OCI-M2 (cell line): Measurements from ENCODE around the gene CAMK4.

Experiments
- DNase-seq: peaks from one replicate; lab custom pipeline; 2025; ENCODE audit not compliant: unreplicated experiment; lab: John Stamatoyannopoulos, UW

The CAMK4 gene

GRCh38 chr5:111223787-111224560, at the start of gene CAMK4:
TSS of gene CAMK4 (plus strand) at chr5:111224384. CDS start at chr5:111224484, 100 bp downstream.
- no peak for DNase-seq

GRCh38 chr5:111183064-111183463, 41.1 kb upstream of the CAMK4 start:
- DNase-seq = no peak

GRCh38 chr5:111187079-111187478, 37.1 kb upstream of the CAMK4 start:
- no peak for DNase-seq

- DNase-seq = no peak
Observed at GRCh38 chr5:111194053-111194452, 30.1 kb upstream of the CAMK4 start.

- no peak for DNase-seq
Observed at GRCh38 chr5:111194925-111195324, 29.3 kb upstream of the CAMK4 start.

DNA sequence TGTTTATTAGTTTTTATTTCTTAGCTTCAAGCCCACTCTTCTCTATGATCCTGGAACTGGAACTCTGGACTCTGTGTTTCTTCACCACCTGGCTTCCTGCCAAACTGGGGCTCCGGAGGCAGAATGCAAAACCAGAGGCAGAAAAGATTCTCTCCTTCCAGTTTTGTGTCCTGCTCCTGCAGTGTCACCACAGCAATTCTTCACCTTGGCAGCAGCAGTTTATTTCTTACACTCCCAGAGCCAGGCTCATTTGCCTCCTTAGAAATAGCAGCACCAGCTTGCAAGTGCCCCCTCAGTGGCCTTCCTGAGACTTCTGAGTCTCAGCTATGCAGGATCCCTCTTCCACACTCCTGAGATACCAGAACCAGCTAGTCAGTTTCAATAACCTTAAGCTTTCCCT, 26.7 kb upstream of the CAMK4 start:
- no peak for DNase-seq

GRCh38 chr5:111198281-111198966, 25.8 kb upstream of the CAMK4 start:
- DNase-seq = no peak

DNA sequence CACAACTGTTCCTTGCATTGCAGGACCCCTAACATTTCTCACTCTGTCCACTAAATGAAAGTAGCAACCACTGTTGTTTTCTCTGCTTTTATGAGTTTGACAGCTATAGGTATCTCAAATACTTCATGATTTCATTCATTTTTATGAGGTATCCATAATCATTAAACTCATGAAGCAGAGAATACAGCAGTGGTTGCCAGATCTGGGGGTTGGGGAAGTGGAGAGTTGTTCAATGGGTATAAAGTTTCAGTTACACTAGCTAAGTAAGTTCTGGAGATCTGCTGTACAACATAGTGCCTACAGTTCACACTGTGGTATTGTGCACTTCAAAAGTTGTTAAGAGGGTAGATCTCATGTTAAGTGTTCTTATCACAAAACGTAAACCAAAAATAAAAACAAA, 23.4 kb upstream of the CAMK4 start:
- DNase-seq = no peak

DNA sequence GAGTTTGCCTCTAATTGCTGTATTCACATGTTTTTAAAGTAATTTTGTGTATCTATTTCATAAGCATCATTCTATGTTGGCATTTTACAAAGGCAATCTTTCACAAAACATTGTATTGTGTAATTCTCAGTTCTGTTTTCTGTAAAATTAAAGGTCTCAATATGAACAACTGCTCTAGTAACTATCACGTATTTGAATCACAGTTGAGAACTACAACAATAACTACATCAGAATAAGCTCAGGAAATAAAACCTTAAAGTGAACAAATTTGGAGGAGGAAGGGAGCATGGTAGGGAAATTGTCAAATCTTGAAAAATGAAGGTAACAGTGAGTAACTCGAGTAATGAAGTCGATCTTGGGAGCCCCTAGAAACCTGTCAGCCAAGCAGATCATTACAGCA, 22.5 kb upstream of the CAMK4 start:
- DNase-seq = no peak

DNA sequence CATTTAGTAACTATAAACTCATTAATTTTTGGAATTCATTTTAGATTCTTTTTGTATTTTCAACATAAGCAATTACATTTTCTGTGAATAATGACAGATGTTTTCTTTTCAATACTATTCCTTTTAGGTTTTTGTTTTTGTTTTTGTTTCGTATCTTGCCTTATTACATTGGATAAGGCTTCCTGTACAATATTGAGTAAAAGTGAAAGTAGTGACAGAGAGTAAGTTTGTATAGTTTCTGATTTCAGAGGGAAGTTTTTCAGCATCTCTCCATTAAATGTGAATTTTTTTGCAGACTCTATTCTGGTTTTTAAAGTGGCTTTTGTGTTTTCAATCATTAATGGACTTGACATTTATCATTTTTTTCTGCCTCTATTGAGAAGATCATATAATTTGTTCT, 12.8 kb upstream of the CAMK4 start:
- DNase-seq = no peak

- no peak for DNase-seq
Observed at GRCh38 chr5:111214052-111214742, 10.0 kb upstream of the CAMK4 start.

DNA sequence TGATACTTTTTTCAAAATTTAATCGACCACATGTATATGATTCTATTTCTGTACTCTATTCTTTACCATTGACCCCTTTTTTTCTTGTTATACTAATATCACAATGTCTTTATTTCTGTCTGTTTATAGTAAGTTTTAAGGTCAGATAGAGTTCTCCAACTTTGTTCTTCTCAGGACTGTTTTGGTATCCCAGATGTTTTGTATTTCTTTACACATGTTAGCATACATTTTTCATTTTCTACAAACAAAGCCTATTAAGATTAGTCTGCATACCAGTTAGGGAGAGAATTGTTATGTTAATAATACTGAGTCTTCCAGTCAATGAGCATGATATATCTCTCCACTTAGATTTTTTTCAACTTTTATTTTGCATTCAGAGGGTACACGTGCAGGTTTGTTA, 8.2 kb upstream of the CAMK4 start:
- DNase-seq = no peak

GRCh38 chr5:111221139-111221538, 3.0 kb upstream of the CAMK4 start:
- DNase-seq = no peak

DNA sequence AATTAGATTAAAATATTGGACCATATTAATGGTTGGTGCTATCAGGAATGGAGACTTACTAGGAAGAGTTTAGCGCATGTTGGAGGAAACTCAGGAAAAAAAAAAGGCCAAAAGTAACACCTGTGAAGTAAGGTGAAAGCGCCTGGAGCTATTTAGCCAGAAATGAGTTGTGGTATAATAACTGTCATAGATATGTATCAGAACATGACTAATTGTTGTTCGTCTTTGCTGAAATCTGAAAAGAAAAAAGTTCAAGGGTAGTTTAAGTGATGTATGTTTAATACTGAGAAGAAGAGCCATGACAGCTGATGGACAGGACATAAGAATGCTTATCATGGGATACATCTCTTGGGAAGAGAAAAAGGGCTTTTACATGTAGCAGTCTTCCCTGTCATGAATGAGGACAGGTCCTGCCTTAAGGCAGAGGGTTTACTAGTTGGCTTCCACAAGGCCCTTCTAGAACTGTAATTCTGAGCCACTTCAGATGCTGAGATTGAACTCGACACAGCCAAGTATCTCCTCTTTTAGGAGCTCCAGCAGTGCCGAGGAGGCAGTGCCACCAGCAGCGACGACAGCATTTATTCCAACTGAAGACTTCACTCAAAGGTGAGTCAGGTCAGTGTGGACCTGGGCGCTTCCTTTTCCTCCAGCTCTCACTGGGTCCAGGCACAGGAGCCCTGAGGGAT, 940 bp upstream of the CAMK4 start:
- no peak for DNase-seq

DNA sequence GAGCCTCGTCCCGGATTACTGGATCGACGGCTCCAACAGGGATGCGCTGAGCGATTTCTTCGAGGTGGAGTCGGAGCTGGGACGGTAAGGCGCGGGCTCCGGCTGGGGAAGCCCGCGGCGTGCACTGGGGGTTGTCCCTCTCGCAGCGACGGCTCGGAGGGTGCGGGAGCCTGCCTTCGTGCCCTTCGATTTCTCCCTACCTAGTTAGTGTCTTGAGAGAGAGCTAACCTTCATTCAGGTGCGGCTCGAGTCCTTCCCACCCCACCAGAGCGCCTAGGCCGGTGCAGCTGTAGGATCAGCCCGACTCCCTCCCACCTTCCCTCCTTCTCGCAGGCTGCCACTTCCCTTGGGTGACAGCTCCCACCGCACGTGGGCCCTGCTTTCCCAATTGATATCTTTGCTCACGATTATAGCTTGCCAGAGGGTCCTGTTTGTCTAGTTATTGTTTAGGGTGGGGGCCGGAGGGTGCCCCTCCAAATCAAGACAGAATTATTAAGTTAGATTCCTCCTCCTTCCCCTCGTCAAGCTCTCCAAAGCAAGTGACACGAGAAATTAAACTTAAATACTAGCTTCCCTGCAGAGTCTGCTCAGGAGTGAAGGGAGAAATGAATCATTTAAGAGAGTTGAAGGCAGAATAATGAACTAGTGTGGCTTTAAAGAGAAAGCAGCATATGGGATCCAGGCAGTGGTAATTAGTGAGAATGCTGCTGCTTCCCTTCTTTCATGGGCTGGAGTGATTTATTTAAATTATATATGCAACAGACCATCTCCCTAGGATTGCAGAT, 569 bp downstream of the CAMK4 start:
- DNase-seq = no peak

GRCh38 chr5:111225926-111226325, 1.7 kb downstream of the CAMK4 start:
- DNase-seq = no peak

DNA sequence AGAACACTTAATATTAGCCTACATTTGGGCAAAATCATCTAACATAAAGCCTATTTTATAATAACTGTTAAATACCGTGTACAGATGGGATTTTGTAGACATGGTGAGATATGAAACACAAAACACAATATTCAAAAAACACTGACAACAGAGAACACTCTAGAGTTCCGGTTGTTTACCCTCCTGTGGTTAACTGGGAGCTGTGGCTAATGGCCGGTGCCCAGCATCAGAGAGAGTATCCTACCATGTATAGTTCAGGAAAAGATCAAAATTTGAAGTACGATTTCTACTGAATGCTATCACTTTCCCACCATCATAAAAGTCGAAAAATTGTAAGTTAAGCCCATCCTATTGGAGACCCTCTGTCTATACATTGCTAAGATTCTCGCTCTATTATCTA, 2.4 kb downstream of the CAMK4 start:
- DNase-seq = no peak

GRCh38 chr5:111227226-111227782, 3.1 kb downstream of the CAMK4 start:
- DNase-seq = no peak

GRCh38 chr5:111227801-111228200, 3.6 kb downstream of the CAMK4 start:
- no peak for DNase-seq

DNA sequence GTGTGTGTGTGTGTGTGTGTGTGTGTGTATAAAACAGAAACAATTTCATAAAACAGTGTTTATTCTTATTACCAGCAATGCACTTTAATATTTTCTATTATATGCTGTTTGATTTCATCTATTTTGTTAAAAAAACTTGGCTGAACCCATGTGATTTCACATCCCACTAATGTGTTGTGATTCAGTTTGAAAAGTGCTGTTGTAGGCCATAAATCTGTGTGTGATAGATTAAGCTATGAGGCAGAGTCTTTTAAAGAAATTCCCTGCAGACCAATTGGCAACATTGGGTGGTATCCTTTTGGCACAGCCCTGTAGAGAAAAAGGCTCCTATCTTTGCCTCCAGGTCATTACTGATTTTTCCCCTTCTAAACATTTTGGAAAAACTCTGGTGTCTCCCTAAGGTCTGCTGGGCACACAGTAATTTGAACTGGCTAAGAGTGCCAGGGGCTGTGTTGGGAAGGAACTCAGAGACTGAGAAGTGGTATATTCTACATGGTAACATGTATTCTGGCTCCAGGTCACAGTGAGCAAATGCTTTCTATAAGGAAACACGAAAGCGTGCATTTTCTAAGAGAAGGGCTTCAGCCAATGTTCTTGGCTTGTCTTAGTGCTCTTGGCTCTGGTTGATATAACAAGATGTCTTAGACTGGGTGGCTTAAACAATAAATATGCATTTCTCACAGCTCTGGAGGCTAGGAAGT, 4.5 kb downstream of the CAMK4 start:
- no peak for DNase-seq
